Limb (tissue), 2 donors: Measurements from ENCODE around the gene GAS7.
A peak's percentile ranks its signal among the peaks of the same experiment; 100 is the strongest.
"Not testable (repeated sequence)": the region's sequence is repeated elsewhere in the genome, so short reads cannot be mapped to it uniquely, and the experiment has no call there.

Source experiments
- DNase-seq, 2 donors: peaks; one replicate each; pipeline ENCODE4 v3.0.0-alpha.2; 2016; ENCODE audit errors: extremely low spot score in 2 of 2

GAS7 gene

GRCh38 chr17:10077561-10078299 is 120.7 kb downstream of the GAS7 start:
- DNase-seq, result no peak

DNA sequence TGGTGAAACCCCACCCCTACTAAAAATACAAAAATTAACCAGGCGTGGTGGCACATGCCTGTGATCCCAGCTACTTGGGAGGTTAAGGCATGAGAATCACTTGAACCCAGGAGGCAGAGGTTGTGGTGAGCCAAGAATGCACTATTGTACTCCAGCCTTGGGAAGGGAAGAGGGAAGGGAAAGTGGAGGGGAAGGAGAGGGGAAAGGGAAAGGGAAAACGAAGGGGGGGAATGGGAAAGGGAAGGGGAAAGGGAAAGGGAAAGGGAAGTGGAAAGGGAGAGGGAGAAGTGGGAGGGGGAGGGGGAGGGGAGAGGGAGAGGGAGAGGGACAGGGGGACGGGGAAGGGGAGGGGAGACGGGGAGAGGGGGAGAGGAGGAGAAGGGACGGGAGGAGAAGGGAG is 122.5 kb downstream of the GAS7 start:
- DNase-seq, result no peak

- DNase-seq, result no peak
Observed at GRCh38 chr17:10073941-10074340, 124.5 kb downstream of the GAS7 start.

DNA sequence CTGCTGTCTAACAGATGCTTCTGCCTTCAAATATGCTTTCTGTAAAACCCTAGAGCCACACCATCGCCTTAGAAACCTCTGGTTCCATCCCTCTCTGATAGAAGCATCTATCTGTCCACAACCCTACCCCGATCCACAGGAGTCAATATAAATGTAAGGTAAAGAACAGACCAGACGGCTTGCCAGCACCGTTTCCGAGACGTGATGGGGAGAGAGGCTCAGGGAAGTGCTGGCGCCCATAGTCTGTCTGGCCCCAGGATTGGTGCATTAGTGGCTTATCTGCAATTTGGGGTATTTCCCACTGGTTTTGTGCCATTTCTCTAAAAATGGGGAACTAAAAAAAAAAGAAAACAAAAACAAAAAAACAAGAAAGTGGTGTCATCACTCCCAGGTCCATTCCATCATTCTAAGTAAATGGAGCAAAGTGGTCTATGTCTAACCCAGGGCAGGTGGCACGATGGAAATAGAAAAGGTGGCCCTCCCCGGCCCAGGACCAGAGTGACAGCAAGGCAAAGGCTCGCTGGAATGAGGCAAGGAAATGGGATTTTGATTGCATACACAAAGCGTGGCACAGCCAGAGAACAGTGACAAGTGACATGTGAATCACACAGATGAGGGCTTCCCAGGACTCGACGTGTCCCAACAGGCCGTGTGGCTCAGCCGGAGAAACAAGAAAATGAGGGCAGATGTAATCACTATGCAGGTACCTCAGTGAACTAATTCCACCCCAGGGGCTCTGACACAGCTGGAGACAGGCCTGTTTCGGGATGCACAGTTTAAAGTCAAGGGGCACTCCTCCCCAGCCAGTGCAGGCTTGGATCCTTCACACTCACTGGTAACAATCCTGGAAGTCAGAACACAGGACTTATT is 125.6 kb downstream of the GAS7 start:
- no peak for DNase-seq

GRCh38 chr17:10072086-10072485 is 126.3 kb downstream of the GAS7 start:
- DNase-seq, result no peak

DNA sequence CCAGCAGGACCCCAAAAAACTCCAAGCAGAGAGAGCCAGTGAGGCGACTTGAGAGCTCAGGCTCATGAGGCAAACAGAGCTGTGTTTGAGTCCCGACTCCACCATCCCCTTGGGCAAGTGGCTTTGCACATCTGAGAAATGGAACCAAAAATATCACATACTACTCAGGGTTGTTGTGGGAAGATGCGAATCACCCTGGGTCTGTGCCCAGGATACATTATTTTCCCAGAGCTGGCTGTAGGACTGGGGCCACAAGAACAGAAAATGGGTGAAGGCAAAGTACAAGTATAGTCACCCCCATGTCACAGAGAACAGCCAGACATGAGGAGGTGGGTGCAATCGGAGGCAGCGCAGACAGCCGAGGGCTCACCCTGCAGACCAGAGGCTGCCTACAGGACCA is 127.3 kb downstream of the GAS7 start:
- DNase-seq, result no peak

DNA sequence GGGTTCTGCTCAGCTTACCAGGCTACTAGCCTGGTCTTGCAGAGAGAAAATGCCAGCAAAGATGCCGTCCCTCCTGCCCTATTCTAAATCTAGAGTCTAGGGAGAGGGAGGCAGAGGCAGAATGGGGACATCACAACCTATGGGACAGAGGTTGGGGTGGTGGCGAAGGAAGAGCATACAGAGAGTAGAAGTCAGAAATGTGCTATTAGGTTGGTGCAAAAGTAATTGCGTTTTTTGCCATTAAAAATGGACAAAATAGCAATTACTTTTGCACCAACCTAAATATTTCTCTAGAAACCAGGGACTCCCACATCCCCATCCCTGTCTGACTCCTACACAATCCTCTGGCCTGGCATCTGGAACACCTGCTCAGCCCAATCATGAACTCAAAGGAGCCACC is 127.7 kb downstream of the GAS7 start:
- no peak for DNase-seq

DNA sequence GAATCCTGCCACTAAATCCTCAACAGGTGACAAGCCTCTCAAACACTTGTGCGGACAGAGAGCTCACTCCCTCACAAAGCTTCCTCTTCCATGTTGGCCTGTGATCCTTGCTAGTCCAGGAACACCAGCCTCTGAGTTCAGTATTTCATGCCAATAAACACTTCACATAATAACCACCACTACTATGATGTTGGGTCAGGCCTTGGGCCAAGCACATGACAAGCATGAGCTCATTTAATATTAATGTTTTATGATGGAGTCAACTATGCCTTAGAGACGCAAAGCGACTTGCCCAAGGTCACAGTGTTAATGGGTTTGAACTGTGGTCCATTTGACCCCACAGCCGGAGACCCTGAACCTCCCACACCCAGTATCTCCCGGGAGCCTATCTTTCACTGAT is 129.1 kb downstream of the GAS7 start:
- no peak for DNase-seq

DNA sequence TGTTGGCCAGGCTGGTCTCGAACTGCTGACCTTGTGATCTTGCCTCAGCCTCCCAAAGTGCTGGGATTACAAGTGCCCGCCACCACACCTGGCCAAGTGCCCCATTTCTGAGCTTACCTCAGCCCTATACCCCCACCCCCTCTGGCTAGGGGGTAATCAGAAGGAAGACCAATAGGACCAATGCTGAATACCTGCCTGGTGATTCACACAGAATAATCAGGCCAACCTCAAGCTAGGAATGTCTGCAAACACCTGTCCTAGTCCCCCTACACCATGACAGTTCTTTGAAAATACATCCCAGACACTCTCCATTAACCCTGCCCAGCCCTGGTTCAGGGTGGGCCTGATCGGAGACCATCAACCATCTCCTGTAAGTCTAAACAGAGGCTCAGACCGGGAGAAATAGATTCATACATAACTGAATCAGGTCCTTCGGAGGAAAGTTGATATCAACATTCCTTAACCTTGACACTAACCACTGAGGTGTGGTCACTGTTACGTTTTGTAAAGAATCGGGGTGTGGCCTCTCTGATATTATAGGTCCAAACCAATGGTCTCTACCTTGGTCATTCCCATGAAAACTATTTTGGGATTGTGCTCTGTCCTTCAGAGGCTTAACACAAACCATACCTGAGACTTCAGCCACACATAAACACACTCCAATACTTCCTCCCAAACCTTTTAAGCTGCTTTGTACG is 130.8 kb downstream of the GAS7 start:
- DNase-seq, result no peak

DNA sequence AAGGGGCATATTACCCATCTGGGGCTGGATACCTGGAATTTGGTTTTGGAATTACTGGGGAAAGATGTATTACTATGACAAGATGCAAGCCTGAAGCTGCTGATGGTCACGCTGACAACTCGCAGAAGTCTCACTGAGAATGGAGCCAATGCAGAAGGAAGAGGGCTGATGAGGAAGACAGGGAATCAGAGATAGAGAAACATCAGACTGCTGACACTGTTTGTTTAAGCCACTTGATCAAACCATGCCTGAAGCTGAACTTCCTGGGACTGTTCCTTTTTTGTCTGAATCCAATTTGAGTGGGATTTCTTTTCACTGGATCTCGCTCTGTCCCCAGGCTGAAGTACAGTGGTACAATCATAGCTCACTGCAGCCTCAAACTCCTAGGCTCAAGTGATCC is 133.9 kb downstream of the GAS7 start:
- no peak for DNase-seq

- no peak for DNase-seq
Observed at GRCh38 chr17:10063730-10064241, 134.6 kb downstream of the GAS7 start.

- DNase-seq, result no peak
Observed at GRCh38 chr17:10062691-10063385, 135.6 kb downstream of the GAS7 start.

GRCh38 chr17:10061111-10061845 is 137.1 kb downstream of the GAS7 start:
- DNase-seq, result peak; percentile 81 to 84

GRCh38 chr17:10060526-10060925 is 137.9 kb downstream of the GAS7 start:
- DNase-seq, result no peak

DNA sequence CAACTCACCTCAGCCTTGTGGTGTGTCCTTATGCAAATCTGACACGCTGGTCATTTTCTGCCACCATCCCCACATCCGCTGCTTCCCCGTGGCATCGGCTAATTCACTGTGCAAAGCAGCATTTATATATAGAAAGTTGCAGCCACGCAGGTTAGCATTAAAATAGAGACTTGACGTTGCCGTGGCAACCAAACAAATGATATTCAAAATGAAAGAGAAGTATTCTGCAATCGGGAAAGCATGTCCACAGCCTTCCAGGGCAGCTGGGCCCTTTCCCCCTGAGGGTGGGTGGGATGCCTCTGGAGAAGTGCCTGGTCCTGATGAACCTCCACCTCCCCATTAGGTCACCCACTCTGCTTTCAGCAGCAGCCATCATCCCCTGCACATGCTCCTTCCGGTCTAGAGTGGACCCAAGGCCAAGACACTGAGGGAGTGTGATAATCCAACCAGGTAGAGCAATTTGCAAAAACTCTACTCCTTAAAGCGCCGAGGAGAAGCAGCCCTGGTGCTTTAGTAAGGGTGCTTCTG is 138.7 kb downstream of the GAS7 start:
- peak; percentile 73 to 76 for DNase-seq

DNA sequence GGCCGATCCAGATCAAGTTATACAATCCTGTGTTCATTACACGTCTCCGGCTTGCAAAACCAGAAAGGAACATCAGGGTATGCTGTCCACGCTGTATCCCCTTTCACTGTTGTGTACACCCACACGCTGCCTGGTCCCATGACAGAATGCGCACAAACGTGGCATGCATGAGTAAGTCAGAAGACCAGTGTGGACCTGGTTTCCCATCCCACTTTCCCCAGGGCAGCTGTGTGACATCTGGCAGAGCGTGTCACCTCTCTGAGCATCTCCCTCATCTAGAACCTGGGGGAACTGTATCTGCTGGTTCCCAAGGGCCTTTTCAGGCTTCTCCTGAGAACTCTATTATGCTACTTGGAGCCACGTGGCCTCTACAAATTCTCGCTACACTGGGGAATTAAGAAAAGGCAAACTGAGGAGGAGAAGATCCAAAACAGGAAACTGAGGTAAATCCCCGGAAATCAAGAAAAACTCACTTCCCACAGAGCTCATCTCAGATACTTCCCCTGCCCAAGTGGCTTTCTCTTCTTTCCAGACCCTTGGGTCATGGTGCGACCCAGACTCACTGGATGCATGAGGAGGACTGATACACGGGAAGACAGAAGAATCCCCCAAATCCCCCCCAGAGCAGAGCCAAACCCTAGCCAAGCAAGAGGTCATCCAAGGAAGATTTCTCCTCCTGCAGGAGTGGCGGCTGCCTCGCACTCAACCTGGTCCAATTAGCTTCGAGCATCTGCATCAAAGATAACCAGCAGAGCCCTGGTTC is 139.3 kb downstream of the GAS7 start:
- no peak for DNase-seq

DNA sequence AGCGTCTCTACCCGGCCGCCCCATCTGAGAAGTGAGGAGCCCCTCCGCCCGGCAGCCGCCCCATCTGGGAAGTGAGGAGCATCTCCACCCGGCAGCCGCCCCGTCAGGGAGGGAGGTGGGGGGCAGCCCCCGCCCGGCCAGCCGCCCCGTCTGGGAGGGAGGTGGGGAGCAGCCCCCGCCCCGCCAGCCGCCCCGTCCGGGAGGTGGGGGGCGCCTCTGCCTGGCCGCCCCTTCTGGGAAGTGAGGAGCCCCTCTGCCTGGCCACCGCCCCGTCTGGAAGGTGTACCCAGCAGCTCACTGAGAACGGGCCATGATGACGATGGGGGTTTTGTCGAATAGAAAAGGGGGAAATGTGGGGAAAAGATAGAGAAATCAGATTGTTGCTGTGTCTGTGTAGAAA is 140.9 kb downstream of the GAS7 start:
- not testable (repeated sequence) for DNase-seq

DNA sequence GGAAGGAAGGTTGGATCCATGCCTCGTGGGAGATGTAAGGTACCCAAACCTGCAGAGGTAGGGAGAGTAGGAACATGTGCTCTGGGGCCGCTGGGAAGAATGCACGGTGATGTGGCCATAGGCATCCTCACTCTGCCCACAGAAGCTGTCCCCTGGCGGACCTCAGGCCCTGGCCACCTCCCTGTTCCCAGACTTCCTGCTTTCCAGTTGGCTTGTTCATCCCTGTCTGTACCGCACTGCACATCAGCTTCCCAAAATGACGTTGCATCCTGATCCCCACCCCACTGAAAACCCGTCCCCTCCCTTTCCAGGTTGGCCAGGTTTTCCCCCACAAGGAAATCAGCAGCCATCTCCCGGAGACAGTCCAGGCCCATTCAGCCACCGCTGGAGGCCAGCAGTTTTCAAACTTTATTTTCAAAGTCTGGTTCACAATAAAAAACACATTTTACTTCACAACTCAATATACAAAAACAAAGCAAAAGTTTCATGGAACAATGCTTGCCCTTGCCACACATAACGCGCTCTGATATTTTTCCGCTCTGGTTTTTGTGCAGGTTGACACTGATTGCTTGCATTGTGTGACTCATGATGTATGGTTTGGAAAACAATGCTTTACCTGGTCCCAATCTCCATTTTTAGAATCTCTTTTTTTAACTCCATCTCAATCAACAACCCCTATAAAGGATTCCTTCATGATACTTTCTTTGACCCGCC is 143.0 kb downstream of the GAS7 start:
- no peak for DNase-seq
